GM19328 (cell line): ENCODE data around the gene GADD45G.

Experiments
- ATAC-seq: cut with Tn5 transposase; IDR thresholded peaks from one replicate; pipeline ENCODE4 v1.9.1; 2021; ENCODE audit warnings: mild to moderate bottlenecking, moderate library complexity; ENCODE audit not compliant: unreplicated experiment

The GADD45G gene

DNA sequence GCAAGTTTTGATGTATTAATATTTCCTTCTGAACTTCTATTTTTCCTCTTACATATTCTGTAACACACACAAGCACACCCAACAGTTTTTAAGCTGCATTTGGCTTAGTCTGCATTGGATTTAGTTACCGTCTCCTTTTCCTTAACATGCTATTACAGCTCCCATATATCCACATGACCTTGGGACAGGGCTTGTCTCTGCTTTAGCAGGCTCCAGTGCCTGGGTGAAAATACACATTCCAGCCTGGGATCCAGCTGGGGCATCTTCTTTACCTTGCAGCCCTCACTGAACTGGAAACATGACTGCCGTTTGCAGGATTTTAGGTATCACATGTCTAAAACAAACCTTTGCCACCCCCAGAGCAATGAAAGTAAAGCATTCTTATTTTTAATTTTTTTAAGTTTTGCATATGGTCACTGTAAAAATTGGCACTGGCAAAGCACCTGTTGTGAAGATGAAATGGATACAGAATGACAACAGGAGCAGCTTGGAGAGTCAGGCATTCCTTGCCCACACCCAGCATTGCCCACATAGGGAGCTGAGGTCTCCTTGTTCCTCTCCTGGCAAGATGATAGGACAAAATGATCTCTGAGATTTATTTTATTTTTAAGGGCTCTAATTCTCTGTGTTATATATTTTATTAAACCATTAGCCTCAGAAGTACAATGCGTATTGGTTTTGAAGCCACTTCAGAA lies 4.0 kb downstream of the GADD45G start:
- no peak for ATAC-seq

DNA sequence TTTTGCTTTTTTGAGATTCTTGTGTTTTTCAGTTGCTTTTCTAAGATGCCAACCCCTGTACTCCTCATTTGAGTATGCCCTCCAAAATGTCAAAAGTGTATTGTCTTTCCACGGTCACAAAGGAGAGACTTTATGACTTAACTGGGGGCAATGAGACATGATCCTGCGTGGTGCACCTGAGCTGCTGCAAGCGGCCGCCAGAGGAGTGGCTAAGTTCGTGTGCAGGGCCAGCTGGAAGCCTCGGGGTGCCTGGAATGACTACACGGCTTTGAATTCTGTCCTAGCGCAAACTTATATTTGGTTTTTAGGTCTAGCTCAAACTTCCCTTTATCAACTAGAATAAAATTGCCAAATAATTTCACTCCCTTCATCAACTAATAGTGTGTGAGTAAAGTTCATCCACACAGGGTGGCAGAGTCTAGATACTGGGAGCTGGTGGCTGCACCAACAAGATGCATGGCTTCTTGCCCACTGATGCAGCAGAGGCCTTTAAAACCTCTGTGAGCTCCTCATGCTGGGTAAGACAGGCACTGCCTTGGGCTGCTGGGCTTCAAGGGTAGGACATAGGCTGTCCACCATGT lies 4.7 kb downstream of the GADD45G start:
- ATAC-seq: no peak

- no peak for ATAC-seq
Measured at GRCh38 chr9:89610391-89610925, 5.6 kb downstream of the GADD45G start.

DNA sequence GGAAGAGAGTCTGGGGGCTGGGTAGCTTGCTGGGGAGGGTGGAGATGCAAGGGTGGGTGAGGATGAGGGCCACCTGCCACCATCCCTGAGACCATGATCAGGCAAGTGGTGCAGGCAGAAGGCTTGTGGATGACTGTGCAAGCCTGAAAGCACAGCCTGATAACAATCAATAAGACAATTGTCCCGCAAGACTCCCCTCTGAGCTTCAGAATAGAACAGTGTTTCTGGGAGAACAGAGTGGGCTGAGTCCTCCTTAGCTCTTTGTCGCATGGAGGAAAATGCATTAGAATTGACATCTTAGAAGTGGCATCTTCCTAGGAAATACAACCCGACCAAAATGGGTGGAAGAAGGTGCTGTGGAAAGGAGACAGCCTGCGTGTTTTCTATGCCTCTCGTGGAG lies 6.6 kb downstream of the GADD45G start:
- ATAC-seq: no peak

DNA sequence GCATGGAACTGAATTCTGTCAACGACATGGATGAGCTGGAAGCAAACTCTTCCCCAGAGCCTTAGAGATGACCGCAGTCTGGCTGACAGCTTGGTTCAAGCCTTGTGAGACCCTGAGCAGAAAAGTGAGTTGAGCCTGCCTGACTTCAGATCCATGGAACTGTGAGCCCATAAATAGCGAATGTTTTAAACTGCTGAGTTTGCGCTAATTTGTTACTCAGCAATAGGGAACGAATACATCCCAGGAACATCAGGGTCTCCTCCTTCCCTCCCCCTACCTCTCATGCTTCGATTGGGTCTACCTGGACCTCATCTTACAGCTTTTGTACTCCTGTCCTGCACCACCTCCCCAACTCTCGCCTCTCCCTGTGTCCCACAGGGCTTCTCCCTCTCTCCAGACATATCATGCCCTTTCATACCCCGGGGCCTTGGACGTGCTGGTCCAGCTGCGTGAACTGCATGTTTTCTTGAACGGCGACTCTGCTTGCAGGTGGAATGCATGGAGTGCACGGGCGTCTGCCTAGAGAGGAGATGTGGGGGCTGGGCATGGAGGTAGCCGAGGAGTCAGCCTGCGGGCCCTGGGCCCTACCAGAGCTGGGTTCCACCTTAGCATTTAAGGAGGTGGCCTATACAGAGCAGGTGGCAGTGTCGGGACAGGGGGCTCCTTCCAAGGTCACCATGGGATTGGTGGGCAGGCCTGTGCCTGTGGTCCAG lies 7.9 kb downstream of the GADD45G start:
- no peak for ATAC-seq

- no peak for ATAC-seq
Measured at GRCh38 chr9:89613912-89614892, 9.4 kb downstream of the GADD45G start.

DNA sequence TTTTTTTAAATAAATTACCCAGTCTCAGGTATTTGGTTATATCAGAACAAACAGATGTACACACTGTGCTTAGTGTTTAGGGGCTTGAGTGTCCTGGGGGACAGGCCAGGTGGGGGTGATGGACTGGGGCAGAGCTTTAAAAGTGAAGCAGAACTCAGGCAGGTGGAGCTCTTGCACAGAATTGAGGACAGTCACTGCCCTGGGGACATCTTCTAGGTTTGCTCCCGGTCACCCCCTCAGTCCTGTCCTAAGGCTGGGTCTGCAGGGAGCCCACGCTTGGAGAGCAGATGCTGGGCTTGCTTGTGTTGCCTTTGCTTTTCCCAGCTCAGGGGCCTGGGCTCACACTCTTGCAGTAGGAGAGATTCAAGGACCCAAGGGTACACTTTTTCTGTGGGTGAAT lies 10.8 kb downstream of the GADD45G start:
- no peak for ATAC-seq

DNA sequence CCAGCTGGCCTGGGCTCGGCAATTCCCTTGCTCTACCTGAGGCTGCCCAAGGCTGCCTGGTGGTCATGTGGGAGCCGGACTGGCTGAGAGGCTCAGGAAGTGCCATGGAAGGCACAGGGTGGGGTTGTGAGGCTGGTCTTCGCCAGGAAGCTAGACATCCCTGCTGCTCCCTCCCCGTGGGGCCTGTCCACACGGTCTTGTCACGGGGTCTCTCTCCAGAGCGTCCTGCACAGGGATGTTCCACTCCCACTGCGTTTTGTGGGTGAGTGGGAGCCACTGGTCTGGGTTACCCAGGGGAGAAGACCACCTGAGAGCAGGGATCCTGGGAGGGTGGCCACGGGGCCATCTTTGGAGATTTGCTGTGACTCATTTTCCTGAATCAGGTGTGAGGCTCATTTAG lies 11.6 kb downstream of the GADD45G start:
- ATAC-seq: no peak

DNA sequence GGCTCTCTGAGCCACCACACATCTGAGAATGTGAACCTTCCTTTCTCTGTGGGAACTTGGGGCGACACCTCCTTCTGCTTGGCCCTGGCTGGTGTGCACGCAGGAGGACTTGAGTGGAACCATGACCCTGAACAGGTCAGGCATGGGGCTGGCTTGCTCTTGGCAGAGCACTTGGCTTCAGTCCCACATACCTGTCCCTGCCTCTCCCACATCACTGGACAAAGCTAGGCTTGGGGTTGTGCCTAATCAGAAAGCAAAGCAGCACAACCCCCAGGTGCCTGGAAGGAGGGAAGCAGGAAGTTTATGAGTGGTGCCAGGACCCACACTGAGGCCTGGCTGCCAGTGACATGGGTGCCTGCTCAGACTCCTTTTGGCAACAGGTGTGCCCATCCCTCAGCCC lies 13.2 kb downstream of the GADD45G start:
- ATAC-seq: no peak

DNA sequence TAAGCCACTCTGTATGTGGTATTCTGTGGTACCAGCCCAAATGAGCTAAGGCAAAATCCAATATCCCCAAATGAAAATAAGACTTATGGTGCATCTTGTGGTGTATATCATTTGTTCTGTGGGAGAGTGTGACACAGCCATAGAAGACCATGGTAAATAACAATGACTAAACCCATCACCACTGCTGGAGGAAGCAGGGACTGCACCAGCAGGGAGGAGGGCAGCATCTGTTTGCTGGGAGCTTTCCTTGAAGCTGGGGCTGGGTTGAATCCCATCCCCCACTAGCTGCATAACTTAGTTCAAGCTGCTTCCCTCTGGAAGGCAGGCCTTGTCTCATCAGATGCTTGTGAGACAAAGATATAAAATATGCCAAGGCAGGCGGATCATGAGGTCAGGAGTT lies 14.2 kb downstream of the GADD45G start:
- no peak for ATAC-seq

DNA sequence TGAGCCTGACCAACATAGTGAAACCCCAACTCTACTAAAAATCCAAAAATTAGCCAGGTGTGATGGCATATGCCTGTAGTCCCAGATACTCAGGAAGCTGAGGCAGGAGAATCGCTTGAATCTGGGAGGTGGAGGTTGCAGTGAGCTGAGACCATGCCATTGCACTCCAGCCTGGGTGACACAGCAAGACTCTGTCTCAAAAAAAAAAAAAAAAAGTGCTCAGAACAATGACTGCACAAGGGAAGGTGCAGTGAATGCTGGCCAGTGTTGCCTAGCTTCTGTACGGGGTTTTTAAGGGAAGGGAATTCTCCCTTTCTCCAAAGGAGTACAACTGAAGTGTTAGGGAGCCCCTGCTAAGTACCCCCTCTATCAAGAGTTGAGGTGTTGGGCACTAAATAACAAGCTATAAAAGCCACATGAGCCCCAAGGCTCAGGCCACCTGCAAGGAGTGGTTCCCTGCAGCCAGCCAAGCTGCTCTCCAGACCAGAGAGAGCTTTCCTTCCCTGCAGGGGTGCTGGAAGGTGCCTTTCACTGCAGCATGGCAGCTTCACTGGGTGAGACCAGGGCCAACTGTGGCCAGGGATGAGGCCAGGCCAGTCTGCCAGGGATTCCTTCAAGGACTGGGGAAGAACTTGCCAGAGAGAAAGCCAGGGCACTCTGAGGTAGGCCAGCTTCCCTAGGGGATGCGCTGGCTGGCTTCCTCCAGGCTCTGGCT lies 14.8 kb downstream of the GADD45G start:
- ATAC-seq: no peak

DNA sequence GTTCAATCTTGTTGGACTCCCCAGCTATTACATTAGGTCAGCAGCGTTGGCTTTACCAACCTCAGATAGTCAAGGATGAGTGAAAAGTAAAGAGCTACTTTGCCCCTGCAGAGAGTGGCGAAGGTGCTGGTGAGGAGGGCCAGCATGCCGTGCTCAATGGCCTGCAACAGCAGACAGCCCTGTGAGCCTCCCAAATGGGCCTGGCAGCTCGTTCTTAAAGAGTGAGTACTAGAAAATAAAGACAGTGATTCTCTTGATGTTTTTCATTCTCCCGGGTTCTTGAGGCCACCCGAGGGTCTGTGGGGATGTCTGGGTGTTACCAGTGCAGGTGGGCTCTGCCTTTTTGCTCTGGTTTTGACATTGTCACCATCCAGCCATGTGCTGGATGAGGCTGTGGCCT lies 16.2 kb downstream of the GADD45G start:
- no peak for ATAC-seq

DNA sequence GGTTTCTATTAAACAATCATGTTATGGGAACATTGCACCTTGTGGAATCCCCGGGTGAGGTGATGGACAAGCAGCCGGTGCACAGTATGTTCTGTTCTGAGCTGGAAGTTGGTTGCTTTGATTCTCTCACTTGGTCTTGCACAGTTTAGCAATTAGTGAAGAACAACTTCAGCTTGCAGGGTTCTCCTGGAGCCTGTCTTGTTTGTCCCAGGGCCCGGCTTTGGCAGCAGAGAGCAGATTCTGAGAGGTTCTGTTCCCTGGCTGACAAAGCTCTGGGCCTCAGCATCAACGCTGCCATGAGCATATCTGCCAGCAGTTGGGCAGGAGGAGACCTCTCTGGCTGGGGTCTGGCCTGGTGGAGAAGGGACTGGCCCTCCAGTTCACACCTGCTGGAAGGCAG lies 16.9 kb downstream of the GADD45G start:
- ATAC-seq: no peak

GRCh38 chr9:89622933-89623861 lies 18.4 kb downstream of the GADD45G start:
- ATAC-seq: no peak

DNA sequence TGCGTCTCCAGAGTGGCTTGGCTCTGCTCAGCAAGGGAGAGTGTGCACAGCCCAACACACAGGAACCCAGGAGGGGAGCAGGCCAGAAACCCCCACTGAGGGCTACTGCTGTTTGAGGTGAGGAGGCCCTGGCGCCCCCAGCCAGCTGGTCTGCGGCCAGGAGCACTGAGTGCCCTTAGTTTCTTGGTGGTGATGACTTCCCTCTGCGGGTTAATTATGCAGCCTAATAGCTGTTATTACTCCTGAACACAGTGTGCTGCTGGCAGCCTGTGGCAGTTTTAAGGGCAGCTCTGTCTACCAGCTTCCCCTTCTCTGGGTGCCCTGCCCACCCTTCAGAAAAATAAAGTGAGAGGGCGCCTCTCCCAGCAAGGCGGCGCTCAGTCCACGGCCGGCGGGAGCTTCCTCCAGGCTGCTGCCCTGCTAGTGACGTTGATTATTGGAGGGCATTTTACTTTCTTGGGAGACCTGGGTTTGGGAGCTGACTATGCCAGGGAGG lies 19.2 kb downstream of the GADD45G start:
- no peak for ATAC-seq

- ATAC-seq: no peak
Measured at GRCh38 chr9:89625721-89626687, 21.2 kb downstream of the GADD45G start.

DNA sequence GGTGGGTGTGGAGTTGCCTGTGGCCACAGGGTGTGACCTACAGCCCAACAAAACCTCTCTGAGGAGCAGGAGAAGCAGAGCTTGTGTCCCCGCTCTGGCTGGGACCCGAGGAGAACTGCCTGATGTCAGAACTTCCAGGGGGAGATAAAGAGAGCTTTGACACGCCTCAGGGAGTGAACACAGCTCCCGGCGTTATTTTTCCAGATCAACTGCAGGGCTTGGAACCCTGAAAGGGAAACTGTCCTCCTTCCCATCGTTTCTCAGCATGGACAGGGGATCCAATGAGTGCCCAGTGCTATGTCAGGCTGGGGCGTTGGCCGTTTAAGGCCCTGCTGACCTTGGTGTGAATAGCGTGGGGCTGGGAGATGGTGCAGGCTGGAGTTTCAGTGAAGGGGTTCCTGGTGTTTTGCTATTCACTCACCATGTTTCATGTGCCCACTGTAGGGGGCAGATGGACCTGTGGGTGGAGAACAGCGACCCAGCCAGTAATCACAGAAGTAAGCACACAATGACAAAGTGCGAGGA lies 22.0 kb downstream of the GADD45G start:
- no peak for ATAC-seq

GRCh38 chr9:89628601-89629000 lies 23.8 kb downstream of the GADD45G start:
- ATAC-seq: no peak
